Breast epithelium (tissue), 3 donors: ENCODE data around the gene STOML1.

ENCODE experiments used
- POLR2A ChIP-seq: fragments of 450-650 bp; IDR thresholded peaks from one replicate; pipeline ENCODE4 v1.6.1; 2016; ENCODE audit warnings: antibody characterized with exemption, mild to moderate bottlenecking, moderate library complexity
- POLR2AphosphoS5 ChIP-seq, 3 donors: sonication (generic); formaldehyde crosslinking; IDR thresholded peaks; one replicate each; pipeline ENCODE4 v1.6.1; 2017; ENCODE audit warnings: antibody characterized with exemption in 3 of 3
- TF ChIP-seq, protein P1 (sequence below), 3 donors: fragments of 450-650 bp; IDR thresholded peaks; one replicate each; pipeline ENCODE4 v1.5.1; 2016 to 2017; ENCODE audit warnings: antibody characterized with exemption in 3 of 3, mild to moderate bottlenecking in 3 of 3, moderate library complexity in 3 of 3

GRCh38 chr15:73948982-73949381 is 43.1 kb downstream of the STOML1 start:
- no peak for TF ChIP-seq POLR2AphosphoS5 (IDR thresholded peaks at IDR 0.05)
- TF ChIP-seq, protein P1, sequence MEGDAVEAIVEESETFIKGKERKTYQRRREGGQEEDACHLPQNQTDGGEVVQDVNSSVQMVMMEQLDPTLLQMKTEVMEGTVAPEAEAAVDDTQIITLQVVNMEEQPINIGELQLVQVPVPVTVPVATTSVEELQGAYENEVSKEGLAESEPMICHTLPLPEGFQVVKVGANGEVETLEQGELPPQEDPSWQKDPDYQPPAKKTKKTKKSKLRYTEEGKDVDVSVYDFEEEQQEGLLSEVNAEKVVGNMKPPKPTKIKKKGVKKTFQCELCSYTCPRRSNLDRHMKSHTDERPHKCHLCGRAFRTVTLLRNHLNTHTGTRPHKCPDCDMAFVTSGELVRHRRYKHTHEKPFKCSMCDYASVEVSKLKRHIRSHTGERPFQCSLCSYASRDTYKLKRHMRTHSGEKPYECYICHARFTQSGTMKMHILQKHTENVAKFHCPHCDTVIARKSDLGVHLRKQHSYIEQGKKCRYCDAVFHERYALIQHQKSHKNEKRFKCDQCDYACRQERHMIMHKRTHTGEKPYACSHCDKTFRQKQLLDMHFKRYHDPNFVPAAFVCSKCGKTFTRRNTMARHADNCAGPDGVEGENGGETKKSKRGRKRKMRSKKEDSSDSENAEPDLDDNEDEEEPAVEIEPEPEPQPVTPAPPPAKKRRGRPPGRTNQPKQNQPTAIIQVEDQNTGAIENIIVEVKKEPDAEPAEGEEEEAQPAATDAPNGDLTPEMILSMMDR (IDR thresholded peaks at IDR 0.05): no peak
- TF ChIP-seq POLR2A: no peak
